Mesendoderm (in vitro differentiated cells): ENCODE measurements around the gene DIS3L.

Experiments
- DNase-seq: peaks from one replicate; pipeline ENCODE4 v3.0.0; 2013
- H2AK5ac ChIP-seq: 2 replicates; pipeline ENCODE4 v1.6.1; 2013; ENCODE audit warnings: low read length, inconsistent platforms
- H2BK120ac ChIP-seq: 2 replicates; pipeline ENCODE4 v1.6.1; 2013; ENCODE audit warnings: low read depth, mild to moderate bottlenecking, low read length, moderate library complexity, mixed read lengths
- H2BK15ac ChIP-seq: replicated peaks from 2 replicates; pipeline ENCODE4 v1.6.1; 2013; ENCODE audit warnings: low read depth, mild to moderate bottlenecking, moderate library complexity
- H2BK5ac ChIP-seq: 2 replicates; pipeline ENCODE4 v1.6.1; 2013; ENCODE audit warnings: low read length, inconsistent platforms
- H3K18ac ChIP-seq: 2 replicates; pipeline ENCODE4 v1.6.1; 2013; ENCODE audit warnings: mild to moderate bottlenecking, low read length, mixed read lengths
- H3K23ac ChIP-seq: one replicate; pipeline ENCODE4 v1.6.1; 2013; ENCODE audit warnings: low read length
- H3K27ac ChIP-seq: 2 replicates; pipeline ENCODE4 v1.5.1; 2013; ENCODE audit warnings: low read depth, mild to moderate bottlenecking, inconsistent platforms, low read length, moderate library complexity
- H3K27me3 ChIP-seq: 2 replicates; pipeline ENCODE4 v1.6.1; 2013; ENCODE audit warnings: low read length, control low read depth, mild to moderate bottlenecking, inconsistent platforms; ENCODE audit not compliant: insufficient read depth, poor library complexity
- H3K36me3 ChIP-seq: 2 replicates; pipeline ENCODE4 v1.6.1; 2013; ENCODE audit warnings: low read length, inconsistent platforms; ENCODE audit not compliant: control insufficient read depth, insufficient read depth
- H3K4ac ChIP-seq: one replicate; pipeline ENCODE4 v1.6.1; 2013; ENCODE audit warnings: low read depth, mild to moderate bottlenecking, low read length, moderate library complexity
- H3K4me1 ChIP-seq: 2 replicates; pipeline ENCODE4 v1.6.1; 2013; ENCODE audit warnings: low read depth, low read length, inconsistent platforms; ENCODE audit not compliant: control insufficient read depth
- H3K4me2 ChIP-seq: 2 replicates; pipeline ENCODE4 v1.6.1; 2013; ENCODE audit warnings: low read length
- H3K4me3 ChIP-seq: 2 replicates; pipeline ENCODE4 v1.5.1; 2013; ENCODE audit warnings: mild to moderate bottlenecking, low read length
- H3K56ac ChIP-seq: one replicate; pipeline ENCODE4 v1.6.1; 2013; ENCODE audit warnings: low read length
- H3K79me1 ChIP-seq: 2 replicates; pipeline ENCODE4 v1.6.1; 2013; ENCODE audit warnings: low read length, inconsistent platforms
- H3K79me2 ChIP-seq: 2 replicates; pipeline ENCODE4 v1.6.1; 2013; ENCODE audit warnings: mild to moderate bottlenecking, low read length; ENCODE audit not compliant: control insufficient read depth, insufficient read depth
- H3K9ac ChIP-seq: 2 replicates; pipeline ENCODE4 v1.6.1; 2013; ENCODE audit warnings: low read length, inconsistent platforms
- H4K5ac ChIP-seq: one replicate; pipeline ENCODE4 v1.6.1; 2013; ENCODE audit warnings: low read length
- H4K8ac ChIP-seq: one replicate; pipeline ENCODE4 v1.6.1; 2013; ENCODE audit warnings: low read depth, mild to moderate bottlenecking, control low read depth, low read length, moderate library complexity
- WGBS: extraction: QIAGEN DNeasy Blood & Tissue Kit; methylation state at CpG from one replicate; pipeline ENCODE4 v1.1.7; 2013; ENCODE audit warnings: low lambda C conversion rate, missing lambda C conversion rate; ENCODE audit not compliant: insufficient coverage; ENCODE audit errors: extremely low coverage; 5-methylcytosine and 5-hydroxymethylcytosine counted together

Gene DIS3L

GRCh38 chr15:66269326-66270090, 23.9 kb upstream of the DIS3L start:
- Histone ChIP-seq H3K79me1 (no peaks in the 10 kb centered on the region), H3K79me2 (no peaks in the 10 kb centered on the region), H3K27ac (no peak overlapping the region), H3K4me2 (no peak overlapping the region), H3K4me3 (no peak overlapping the region), H2BK15ac (no peak overlapping the region), H3K56ac (no peak overlapping the region), H2BK5ac (no peak overlapping the region), H2BK120ac (no peak overlapping the region), H3K4ac (no peak overlapping the region), H3K9ac (no peak overlapping the region), H3K36me3 (no peaks in the 10 kb centered on the region), H3K18ac (no peak overlapping the region), H3K27me3 (no peaks in the 10 kb centered on the region), H3K4me1 (peaks cover 1% of the 10 kb centered on the region), H4K8ac (no peak overlapping the region), H2AK5ac (no peak overlapping the region), H4K5ac (no peak overlapping the region), H3K23ac (no peak overlapping the region)
- peak; percentile 69 for DNase-seq
- 100% methylated on average over 1 of the region's 13 CpGs for WGBS

GRCh38 chr15:66270932-66271331, 22.4 kb upstream of the DIS3L start:
- WGBS, result no CpG with 5 or more reads among the region's 6 CpGs
- H2BK15ac ChIP-seq, result no peak overlapping the region

GRCh38 chr15:66275352-66275751, 18.0 kb upstream of the DIS3L start:
- H3K4me2 ChIP-seq, result no peak overlapping the region

More at GRCh38 chr15:66270932-66271331, 22.4 kb upstream of the DIS3L start:
- Histone ChIP-seq H2AK5ac (no peak overlapping the region), H3K9ac (no peak overlapping the region), H4K8ac (no peak overlapping the region), H3K4me2 (no peak overlapping the region), H3K79me2 (no peaks in the 10 kb centered on the region), H2BK5ac (no peak overlapping the region), H3K4ac (no peak overlapping the region), H3K36me3 (no peaks in the 10 kb centered on the region), H3K4me1 (peaks cover 1% of the 10 kb centered on the region), H4K5ac (no peak overlapping the region), H3K79me1 (no peaks in the 10 kb centered on the region), H2BK120ac (no peak overlapping the region), H3K23ac (no peak overlapping the region), H3K27me3 (no peaks in the 10 kb centered on the region), H3K4me3 (no peak overlapping the region), H3K56ac (no peak overlapping the region), H3K18ac (no peak overlapping the region), H3K27ac (no peak overlapping the region)
- no peak for DNase-seq

GRCh38 chr15:66276546-66276945, 16.8 kb upstream of the DIS3L start:
- H3K18ac ChIP-seq, result no peak overlapping the region
- no peaks in the 10 kb centered on the region for H3K4me1 ChIP-seq
- H3K9ac ChIP-seq, result no peak overlapping the region
- no peaks in the 10 kb centered on the region for H3K79me1 ChIP-seq
- H2BK5ac ChIP-seq, result no peak overlapping the region
- no peak overlapping the region for H4K5ac ChIP-seq
- H3K4me3 ChIP-seq, result no peak overlapping the region
- no peak overlapping the region for H3K4me2 ChIP-seq
- no peak overlapping the region for H3K27ac ChIP-seq
- H2AK5ac ChIP-seq, result no peak overlapping the region
- H3K27me3 ChIP-seq, result no peaks in the 10 kb centered on the region
- H3K23ac ChIP-seq, result no peak overlapping the region
- no peaks in the 10 kb centered on the region for H3K79me2 ChIP-seq
- no peak for DNase-seq
- H2BK15ac ChIP-seq, result no peak overlapping the region
- no peak overlapping the region for H4K8ac ChIP-seq
- WGBS, result no CpG with 5 or more reads among the region's 3 CpGs
- H2BK120ac ChIP-seq, result no peak overlapping the region
- H3K56ac ChIP-seq, result no peak overlapping the region
- H3K4ac ChIP-seq, result no peak overlapping the region
- H3K36me3 ChIP-seq, result no peaks in the 10 kb centered on the region

More at GRCh38 chr15:66275352-66275751, 18.0 kb upstream of the DIS3L start:
- no peak overlapping the region for H2BK5ac ChIP-seq
- no peaks in the 10 kb centered on the region for H3K79me2 ChIP-seq
- no peaks in the 10 kb centered on the region for H3K36me3 ChIP-seq
- no peak overlapping the region for H4K5ac ChIP-seq
- no peaks in the 10 kb centered on the region for H3K27me3 ChIP-seq
- no peaks in the 10 kb centered on the region for H3K4me1 ChIP-seq
- no peak overlapping the region for H3K9ac ChIP-seq
- no peak overlapping the region for H2AK5ac ChIP-seq
- no peak overlapping the region for H3K27ac ChIP-seq
- H3K56ac ChIP-seq, result no peak overlapping the region
- no peak overlapping the region for H2BK15ac ChIP-seq
- no peaks in the 10 kb centered on the region for H3K79me1 ChIP-seq
- no peak overlapping the region for H3K4ac ChIP-seq
- no peak overlapping the region for H4K8ac ChIP-seq
- H3K4me3 ChIP-seq, result no peak overlapping the region
- no peak overlapping the region for H2BK120ac ChIP-seq
- H3K18ac ChIP-seq, result no peak overlapping the region
- DNase-seq, result no peak
- no peak overlapping the region for H3K23ac ChIP-seq

- Histone ChIP-seq H3K4me3 (no peak overlapping the region), H2AK5ac (no peak overlapping the region), H3K27me3 (no peaks in the 10 kb centered on the region), H3K4me2 (no peak overlapping the region), H4K5ac (no peak overlapping the region), H2BK5ac (no peak overlapping the region), H2BK120ac (no peak overlapping the region), H3K23ac (no peak overlapping the region), H3K79me1 (no peaks in the 10 kb centered on the region), H3K27ac (no peak overlapping the region), H3K79me2 (no peaks in the 10 kb centered on the region), H4K8ac (no peak overlapping the region), H3K9ac (no peak overlapping the region), H3K56ac (no peak overlapping the region), H2BK15ac (no peak overlapping the region), H3K4ac (no peak overlapping the region), H3K18ac (no peak overlapping the region), H3K36me3 (no peaks in the 10 kb centered on the region), H3K4me1 (no peaks in the 10 kb centered on the region)
- no CpG with 5 or more reads among the region's 6 CpGs for WGBS
- no peak for DNase-seq
Measured at GRCh38 chr15:66278056-66278455, 15.3 kb upstream of the DIS3L start.

- H3K4me2 ChIP-seq, result no peak overlapping the region
- H3K79me2 ChIP-seq, result no peaks in the 10 kb centered on the region
- no peak overlapping the region for H3K56ac ChIP-seq
- no peak overlapping the region for H2BK120ac ChIP-seq
- WGBS, result no CpG with 5 or more reads among the region's 6 CpGs
- no peak for DNase-seq
- no peak overlapping the region for H3K18ac ChIP-seq
- no peak overlapping the region for H3K27ac ChIP-seq
- H3K79me1 ChIP-seq, result no peaks in the 10 kb centered on the region
- H3K4me3 ChIP-seq, result no peak overlapping the region
- no peak overlapping the region for H2BK5ac ChIP-seq
- H2AK5ac ChIP-seq, result no peak overlapping the region
- no peak overlapping the region for H3K9ac ChIP-seq
- H3K23ac ChIP-seq, result no peak overlapping the region
- H4K8ac ChIP-seq, result no peak overlapping the region
- H3K4me1 ChIP-seq, result no peaks in the 10 kb centered on the region
- H2BK15ac ChIP-seq, result no peak overlapping the region
- H3K27me3 ChIP-seq, result no peaks in the 10 kb centered on the region
- no peak overlapping the region for H3K4ac ChIP-seq
- H4K5ac ChIP-seq, result no peak overlapping the region
- H3K36me3 ChIP-seq, result no peaks in the 10 kb centered on the region
Measured at GRCh38 chr15:66278671-66279070, 14.7 kb upstream of the DIS3L start.
